ENCODE data around the gene ALDH1A1.

Gene ALDH1A1

DNA sequence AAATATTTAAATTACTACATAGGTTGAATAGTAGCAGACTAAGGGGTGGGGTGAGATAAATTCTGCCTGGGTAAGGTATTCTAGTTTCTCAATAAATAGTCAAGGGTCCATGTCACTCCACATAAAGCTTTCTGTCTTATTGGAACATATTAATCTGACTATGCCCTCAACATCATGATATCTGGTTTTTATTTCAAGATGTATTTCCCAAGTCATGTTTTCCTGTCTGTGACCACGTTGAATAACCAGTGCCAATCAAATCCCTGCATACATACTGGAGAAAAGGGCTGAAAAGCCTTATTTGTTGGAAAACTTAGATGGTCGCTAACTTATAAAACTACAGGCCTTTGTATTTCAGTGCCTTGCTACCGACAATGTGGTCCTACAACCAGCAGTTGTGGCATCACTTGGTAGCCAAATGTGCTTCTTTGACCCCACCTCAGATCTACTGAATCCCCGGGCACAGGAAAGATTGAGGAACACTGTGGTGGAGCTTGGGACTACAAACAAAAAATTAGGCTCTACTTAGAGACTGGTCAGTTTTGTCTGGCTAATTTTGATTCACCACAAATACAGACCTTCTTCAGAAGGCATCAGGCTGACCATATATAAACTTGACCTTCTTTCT is 39.4 kb downstream of the ALDH1A1 start:
- no peak for DNase-seq

DNA sequence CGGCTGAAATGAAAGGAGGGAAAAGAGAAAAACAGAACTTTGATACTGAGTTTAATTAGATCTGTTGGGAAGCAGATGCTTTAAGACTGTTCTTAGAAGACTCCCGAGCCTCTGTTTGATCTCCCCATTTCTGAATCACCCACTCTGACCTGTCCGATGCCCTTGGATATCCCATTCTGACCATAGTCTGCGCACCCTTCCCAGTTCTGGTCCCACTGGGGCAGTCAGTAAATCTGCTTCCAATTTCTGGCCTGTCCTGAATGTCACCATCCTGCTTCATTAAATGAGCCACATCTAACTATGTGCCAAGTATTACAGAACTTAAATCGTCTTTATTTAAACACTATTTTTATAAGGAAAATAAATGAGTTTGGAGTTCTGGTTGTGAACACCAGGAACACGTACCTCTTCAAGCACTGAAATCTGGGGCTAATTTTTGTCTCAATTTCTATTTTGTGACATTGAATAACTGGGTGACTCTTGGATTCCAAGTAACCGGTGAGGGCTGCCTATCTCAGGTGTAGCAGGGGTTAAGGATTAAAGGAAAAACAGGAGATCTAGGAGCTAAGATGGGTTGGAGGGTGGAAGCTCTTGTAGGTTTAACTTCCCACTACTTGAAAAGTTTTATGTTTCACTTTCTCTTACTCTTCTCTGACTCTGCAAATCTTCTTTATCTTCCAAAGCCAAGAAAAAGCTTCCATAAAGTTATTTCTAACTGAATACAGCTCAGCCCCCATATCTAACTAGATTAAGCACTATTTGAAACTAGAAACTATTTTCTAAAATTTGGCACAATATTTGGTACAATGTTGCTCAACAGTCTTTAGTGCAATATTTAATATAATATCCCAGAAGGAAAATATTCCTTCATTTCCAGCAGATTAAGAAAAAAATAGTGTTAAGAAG is 40.1 kb downstream of the ALDH1A1 start:
- DNase-seq = no peak

GRCh38 chr9:72911816-72912215 is 41.0 kb downstream of the ALDH1A1 start:
- no peak for DNase-seq

DNA sequence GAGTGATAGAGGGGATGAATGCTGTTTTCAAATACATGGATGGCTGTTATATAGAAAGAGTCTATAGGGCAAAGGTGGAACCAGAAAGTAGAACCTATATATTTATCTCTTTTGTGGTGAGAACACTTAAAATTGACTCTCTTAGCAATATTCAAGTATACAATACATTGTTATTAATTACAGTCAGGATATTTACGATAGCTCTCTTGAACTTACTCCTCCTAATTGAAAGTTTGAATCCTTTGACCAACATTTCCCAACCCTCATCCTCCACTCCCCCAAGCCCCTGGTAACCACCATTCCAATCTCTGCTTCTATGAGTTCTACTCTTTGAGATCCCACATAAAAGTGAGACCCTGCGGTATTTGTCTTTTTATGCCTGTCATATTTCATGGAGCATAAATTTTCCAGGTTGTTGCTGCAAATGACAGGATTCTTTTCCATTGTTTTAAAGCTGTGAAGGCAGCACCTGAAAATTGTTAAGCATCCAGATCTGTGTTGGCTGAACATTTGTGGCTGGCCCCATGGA is 41.5 kb downstream of the ALDH1A1 start:
- no peak for DNase-seq

DNA sequence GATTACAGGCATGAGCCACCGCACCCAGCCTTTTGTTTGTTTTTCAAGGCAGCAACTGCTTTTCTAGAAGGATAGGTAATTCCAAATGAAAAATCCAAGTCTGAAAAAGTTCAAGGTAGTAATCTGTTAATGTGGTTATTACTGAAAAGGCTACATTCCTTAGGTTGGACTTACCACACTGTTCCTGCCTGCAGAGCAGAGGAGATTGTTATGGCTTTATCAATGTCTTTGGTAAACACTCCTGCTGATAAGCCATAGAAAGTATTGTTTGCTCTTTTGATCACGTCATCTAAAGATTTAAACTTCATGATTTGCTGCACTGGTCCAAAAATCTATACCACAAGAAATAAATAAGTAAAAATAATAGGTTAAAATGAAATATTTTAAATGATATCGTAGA is 43.4 kb downstream of the ALDH1A1 start:
- no peak for DNase-seq

- no peak for DNase-seq
These were observed 45.4 kb downstream of the ALDH1A1 start for GRCh38 chr9:72907421-72907820.

DNA sequence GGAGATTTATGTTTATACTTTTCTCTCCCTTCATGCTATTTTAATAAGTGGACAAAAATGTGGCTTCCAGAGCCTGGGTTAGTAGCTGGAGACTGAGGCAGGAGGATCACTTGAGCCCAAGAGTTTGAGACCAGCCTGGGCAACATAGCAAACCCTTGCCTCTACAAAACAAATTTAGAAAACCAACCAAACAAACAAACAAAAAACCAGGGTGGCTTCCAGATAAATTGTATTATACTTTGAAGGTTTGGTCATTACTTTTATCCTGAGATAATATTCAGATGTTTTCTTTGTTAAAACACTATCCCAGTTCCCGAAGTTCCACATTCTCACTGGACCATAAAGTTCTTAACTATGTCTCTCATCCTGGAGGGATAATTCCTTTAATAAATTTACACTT is 46.0 kb downstream of the ALDH1A1 start:
- no peak for DNase-seq

- no peak for DNase-seq
These were observed 47.1 kb downstream of the ALDH1A1 start for GRCh38 chr9:72905514-72906480.

DNA sequence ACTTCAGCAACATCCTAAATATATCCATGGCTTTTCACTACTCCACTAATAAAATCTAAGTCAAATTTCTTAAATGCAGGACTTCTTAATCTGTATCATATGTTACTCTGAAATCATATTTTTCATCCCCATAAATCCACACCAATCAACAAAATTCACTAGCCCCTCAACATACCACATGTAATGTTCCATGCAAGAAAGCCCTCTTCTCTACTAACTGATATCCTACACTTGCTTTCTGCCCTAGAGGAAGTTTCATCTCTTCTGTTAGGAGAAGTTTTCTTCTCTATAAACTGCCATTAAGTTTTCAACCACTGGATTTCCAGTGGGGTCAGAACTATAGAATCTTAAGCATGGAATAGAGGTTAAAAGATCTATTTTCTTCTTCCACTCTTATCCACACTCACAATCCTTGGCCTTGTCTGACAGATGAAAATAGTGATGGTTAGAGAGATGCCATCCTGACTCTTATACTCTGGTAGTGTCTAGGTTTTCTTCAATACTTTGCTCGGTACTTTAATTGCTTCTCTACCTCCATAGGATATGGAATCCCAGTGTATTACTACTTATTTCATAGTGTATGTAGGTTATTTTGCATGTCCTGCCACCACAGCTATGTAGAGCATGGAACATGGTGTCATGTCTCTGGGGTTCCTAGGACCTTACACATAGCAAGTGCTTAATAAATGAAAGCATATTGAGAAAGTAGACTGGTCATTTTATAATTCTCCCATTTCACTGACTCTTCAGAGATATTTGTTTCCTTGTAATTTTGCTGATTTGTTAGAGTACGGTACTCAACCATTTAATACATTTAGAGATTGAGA is 48.4 kb downstream of the ALDH1A1 start:
- DNase-seq = no peak

- DNase-seq = no peak
These were observed 49.8 kb downstream of the ALDH1A1 start for GRCh38 chr9:72903103-72903502.

DNA sequence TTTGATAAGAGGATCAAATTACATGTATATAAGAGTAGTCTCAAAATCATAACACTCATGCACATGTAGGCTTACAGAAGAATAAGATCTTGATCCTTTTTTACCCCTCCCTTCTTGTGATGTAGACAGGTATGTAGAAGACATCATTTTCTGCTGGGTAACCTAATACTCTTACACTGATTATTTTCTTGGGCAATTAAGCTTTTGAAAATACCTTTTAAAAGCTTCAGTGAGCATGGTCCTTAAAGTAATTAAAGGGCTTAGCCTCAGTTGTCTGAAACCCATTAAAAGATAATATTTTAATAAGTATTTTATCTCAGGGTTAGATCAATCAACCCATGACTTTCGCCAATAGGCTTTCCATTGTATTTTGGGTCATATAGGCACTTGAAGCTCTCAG is 50.6 kb downstream of the ALDH1A1 start:
- no peak for DNase-seq

GRCh38 chr9:72899734-72900477 is 52.9 kb downstream of the ALDH1A1 start:
- DNase-seq = no peak

DNA sequence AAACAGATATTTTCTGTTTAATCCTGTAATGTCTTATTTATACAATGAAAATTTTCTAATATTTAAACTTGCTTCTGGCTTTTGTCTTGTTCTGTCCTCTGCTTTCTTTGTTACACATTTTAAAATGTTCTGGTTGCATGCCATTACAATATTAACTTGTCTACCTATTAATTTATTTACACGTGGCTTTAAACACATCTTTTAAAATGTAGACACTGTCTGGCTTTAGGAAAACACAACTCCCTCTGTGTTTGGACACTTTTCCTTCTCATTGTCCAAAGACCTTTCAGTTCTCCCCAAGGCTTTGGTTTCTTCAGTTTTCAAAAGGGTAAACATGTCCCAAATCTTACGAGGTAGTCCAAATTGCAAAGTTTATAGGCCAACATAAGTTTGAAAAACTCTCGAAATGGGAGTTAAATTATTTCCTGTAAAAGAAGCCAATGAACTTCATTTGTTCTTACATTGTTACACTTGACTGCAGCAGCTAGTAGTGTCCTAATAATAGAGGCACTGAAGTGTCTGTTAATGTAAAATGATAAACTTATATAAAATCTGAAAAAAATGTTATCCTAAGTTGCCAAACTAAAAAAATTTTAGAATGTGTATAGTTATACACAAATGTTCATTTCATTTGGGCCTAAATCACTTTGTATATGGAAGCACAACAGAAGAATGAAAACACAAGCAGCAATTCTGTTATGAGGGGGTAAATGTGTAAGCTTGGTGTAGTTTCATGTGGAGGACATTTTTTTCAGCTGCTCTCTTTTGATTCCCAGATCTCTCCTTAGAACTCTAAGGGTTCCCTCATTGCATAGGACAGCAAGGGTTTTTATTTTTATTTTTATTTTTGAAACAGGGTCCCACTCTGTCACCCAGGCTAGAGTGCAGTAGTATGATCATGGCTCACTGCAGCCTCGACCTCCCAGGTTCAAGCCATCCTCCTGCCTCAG is 53.8 kb downstream of the ALDH1A1 start:
- DNase-seq = no peak

DNA sequence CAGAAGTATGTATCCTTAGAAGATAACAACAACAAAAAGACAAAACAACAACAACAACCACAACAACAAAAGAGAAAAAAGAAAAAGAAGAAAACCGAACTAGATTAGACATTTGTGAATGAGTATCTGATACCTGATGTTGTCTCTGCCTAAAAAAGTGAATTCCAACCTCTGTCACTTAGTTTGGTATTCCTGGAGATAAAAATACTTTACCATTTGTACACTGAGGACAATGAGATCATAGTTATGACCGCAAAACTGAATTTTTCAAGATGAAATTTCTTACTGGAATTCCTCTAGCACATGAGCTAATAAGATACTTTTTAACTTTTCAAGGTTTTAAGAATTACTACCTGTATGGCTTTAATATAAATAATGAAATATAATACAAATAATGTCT is 54.5 kb downstream of the ALDH1A1 start:
- DNase-seq = no peak

DNA sequence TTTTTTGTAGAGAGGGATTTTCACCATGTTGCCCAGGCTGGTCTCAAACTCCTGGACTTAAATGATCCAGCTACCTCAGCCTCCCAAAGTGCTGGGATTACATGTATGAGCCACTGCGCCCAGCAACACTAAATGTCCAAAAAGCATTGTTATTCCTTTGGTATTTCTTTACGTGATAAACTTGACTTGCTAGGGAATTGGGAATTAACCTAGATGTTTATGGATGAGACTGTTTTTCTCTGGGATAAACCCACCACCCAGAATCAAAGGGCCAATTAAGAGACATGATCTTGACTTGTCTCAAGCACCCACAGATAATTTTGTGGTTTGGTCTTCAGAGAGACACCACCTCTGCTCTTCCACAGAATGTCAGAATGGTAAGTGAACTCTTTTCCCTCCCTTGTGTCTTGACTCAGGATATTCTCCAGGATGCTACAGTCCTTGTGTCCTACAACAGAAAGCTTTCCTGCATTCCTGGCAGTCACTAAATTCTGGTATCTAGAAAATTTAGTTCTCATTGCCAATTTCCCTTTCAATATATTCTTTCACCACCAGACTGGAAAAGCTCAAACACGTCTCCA is 55.7 kb downstream of the ALDH1A1 start:
- no peak for DNase-seq

GRCh38 chr9:72896439-72896838 is 56.4 kb downstream of the ALDH1A1 start:
- no peak for DNase-seq

- DNase-seq = no peak
These were observed 57.7 kb downstream of the ALDH1A1 start for GRCh38 chr9:72895122-72895521.

DNA sequence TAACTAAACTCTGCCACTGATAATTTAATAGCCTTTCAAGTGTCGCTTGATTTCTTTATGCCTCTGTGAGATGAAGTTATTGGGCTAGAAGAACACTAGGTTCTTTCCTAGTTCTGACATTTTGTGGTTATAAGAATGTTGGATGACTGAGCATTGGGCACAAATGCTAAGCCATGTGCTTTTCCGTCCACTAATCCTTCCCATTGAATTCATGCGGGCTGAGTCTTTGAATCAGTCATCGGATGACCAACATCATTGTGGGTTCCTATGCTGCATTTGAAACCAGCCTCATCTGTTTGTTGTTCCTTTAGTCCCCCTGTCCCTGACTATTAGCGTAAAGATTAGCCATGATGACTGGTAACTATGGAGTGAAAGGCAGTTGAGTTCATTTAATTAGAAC is 58.5 kb downstream of the ALDH1A1 start:
- DNase-seq = no peak

DNA sequence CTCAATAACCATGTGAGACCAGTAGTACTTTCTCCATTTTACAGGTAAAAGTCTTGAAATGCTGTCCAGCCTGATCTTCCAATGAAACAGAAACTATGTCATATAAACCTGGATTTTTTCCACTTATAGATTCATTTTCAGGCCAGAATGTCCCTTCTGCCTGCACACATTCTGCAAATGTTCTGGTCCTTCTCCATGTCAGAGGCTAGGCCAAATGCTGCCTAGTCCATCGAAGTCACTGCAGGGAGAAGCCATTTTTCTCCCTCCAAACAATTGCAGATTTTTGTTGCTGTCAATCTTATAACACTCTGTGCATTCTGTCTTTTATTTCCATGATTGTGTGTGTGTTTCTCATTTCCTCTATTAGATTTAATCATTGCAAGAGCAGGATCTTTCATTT is 59.4 kb downstream of the ALDH1A1 start:
- DNase-seq = no peak

GRCh38 chr9:72891043-72891442 is 61.8 kb downstream of the ALDH1A1 start:
- DNase-seq = no peak
